HCT116 (cell line): ENCODE results near the gene MGRN1. TPM values are rescaled to one million over a fixed set of nuclear protein-coding genes. Genes with fewer than 3 reads are reported as not detected.

Experiments used
- ATAC-seq: fragments of 200-7000 bp; cut with Tn5 transposase; 2 replicates; pipeline ENCODE4 v1.9.1; 2020; ENCODE audit warnings: mild to moderate bottlenecking, moderate library complexity
- BruUV-seq: library from RNA; stranded (reverse); fragments of 400-500 nt; replicated peaks from 2 replicates; lab custom pipeline; 2021; lab: Mats Ljungman, UMichigan
- CTCF ChIA-PET: fragments of 300-600 bp; sonication (Branson Sonifier 250); formaldehyde crosslinking; loops from one replicate; lab custom pipeline; 2021; ENCODE audit warnings: antibody characterized with exemption; lab: Charles Lee
- POLR2A ChIA-PET: fragments of 300-600, 350-600 bp; sonication (Branson Sonifier 250); formaldehyde crosslinking; loops from one replicate; lab custom pipeline; 2021; ENCODE audit warnings: antibody characterized with exemption; lab: Charles Lee
- RAD21 ChIA-PET, 2 experiments: fragments of 300-600 bp; sonication (Branson Sonifier 250); formaldehyde crosslinking; loops; one replicate each; lab custom pipeline; 2023; ENCODE audit warnings: low total read pairs in 2 of 2; ENCODE audit not compliant: uncharacterized antibody in 2 of 2, unreplicated experiment in 2 of 2, low non-redundant PET in 1 of 2; lab: Charles Lee
- DNase-seq: peaks from one replicate; pipeline ENCODE4 v3.0.0-alpha.2; 2010; ENCODE audit warnings: low read depth, low spot score
- H2AFZ ChIP-seq: fragments of 200-600 bp; shearing (Covaris generic), sonication (generic); 2 replicates; pipeline ENCODE4 v1.6.1; 2017; ENCODE audit warnings: low read depth, mixed run types, mixed read lengths, antibody characterized with exemption, low read length; ENCODE audit not compliant: poor library complexity, severe bottlenecking
- H3K27ac ChIP-seq: 2 replicates; pipeline ENCODE4 v1.5.1; 2012; ENCODE audit warnings: low read depth, low read length
- H3K27me3 ChIP-seq: fragments of 200-600 bp; sonication (generic); 2 replicates; pipeline ENCODE4 v1.6.1; 2016; ENCODE audit warnings: mixed run types, low read length, mixed read lengths; ENCODE audit not compliant: insufficient read depth
- H3K36me3 ChIP-seq, 2 experiments: fragments of 200-500 bp in 1 of 2; fragments of 200-600 bp in 1 of 2; sonication (Bioruptor generic) in 1 of 2; sonication (generic) in 1 of 2; 2 replicates each; pipeline versions ENCODE4 v1.5.1 to v1.6.1; 2014 to 2016; ENCODE audit warnings: low read length in 2 of 2, inconsistent platforms in 1 of 2, mixed read lengths in 1 of 2, mixed run types in 1 of 2; ENCODE audit not compliant: insufficient read depth in 2 of 2, control insufficient read depth in 1 of 2
- H3K4me1 ChIP-seq, 2 experiments: fragments of 200-600 bp in 1 of 2; sonication (generic) in 1 of 2; 2 replicates each; pipeline versions ENCODE4 v1.5.1 to v1.6.1; 2012 to 2017; ENCODE audit warnings: low read length in 2 of 2, inconsistent platforms in 1 of 2, mild to moderate bottlenecking in 1 of 2, mixed read lengths in 1 of 2, mixed run types in 1 of 2, moderate library complexity in 1 of 2; ENCODE audit not compliant: insufficient read depth in 2 of 2, control insufficient read depth in 1 of 2
- H3K4me2 ChIP-seq: fragments of 200-600 bp; sonication (generic); 2 replicates; pipeline ENCODE4 v1.6.1; 2017; ENCODE audit warnings: mixed run types, low read length, mixed read lengths
- H3K4me3 ChIP-seq, 2 experiments: fragments of 200-600 bp in 1 of 2; sonication (generic) in 1 of 2; replicated peaks in 1 of 2; 2 replicates each; pipeline ENCODE4 v1.5.1; 2011 to 2016; ENCODE audit warnings: low read length in 2 of 2, control low read depth in 1 of 2, low read depth in 1 of 2, mild to moderate bottlenecking in 1 of 2, mixed read lengths in 1 of 2, mixed run types in 1 of 2
- H3K79me2 ChIP-seq: fragments of 200-600 bp; sonication (generic); 2 replicates; pipeline ENCODE4 v1.6.1; 2017; ENCODE audit warnings: mild to moderate bottlenecking, mixed run types, low read length, moderate library complexity, mixed read lengths; ENCODE audit not compliant: insufficient read depth
- H3K9ac ChIP-seq: fragments of 200-600 bp; sonication (generic); 2 replicates; pipeline ENCODE4 v1.6.1; 2016; ENCODE audit warnings: low read length, mixed read lengths
- H3K9me2 ChIP-seq: fragments of 200-600 bp; sonication (generic), shearing (Covaris generic); 2 replicates; pipeline ENCODE4 v1.6.1; 2017; ENCODE audit warnings: mixed run types, mild to moderate bottlenecking, moderate library complexity; ENCODE audit not compliant: insufficient read depth
- H3K9me3 ChIP-seq, 2 experiments: fragments of 200-500 bp in 1 of 2; fragments of 200-600 bp in 1 of 2; sonication (Bioruptor generic) in 1 of 2; sonication (generic) in 1 of 2; 2 replicates each; pipeline ENCODE4 v1.6.1; 2014 to 2017; ENCODE audit warnings: low read length in 2 of 2, mixed read lengths in 2 of 2, inconsistent platforms in 1 of 2, low read depth in 1 of 2, mild to moderate bottlenecking in 1 of 2, mixed run types in 1 of 2, moderate library complexity in 1 of 2; ENCODE audit not compliant: control insufficient read depth in 1 of 2, insufficient read depth in 1 of 2
- H4K20me1 ChIP-seq: fragments of 200-600 bp; sonication (generic), shearing (Covaris generic); 2 replicates; pipeline ENCODE4 v1.6.1; 2017; ENCODE audit warnings: mixed run types, mild to moderate bottlenecking, moderate library complexity; ENCODE audit not compliant: insufficient read depth
- CBX3 ChIP-seq: IDR thresholded peaks from 2 replicates; pipeline ENCODE4 v1.6.1; 2012; ENCODE audit warnings: low read depth
- CEBPB ChIP-seq: IDR thresholded peaks from 2 replicates; pipeline ENCODE4 v1.6.1; 2012; ENCODE audit warnings: low read depth
- EGR1 ChIP-seq: IDR thresholded peaks from 2 replicates; pipeline ENCODE4 v1.6.1; 2012; ENCODE audit warnings: low read depth
- ELF1 ChIP-seq: IDR thresholded peaks from 2 replicates; pipeline ENCODE4 v1.6.1; 2012; ENCODE audit warnings: low read depth, borderline replicate concordance
- EZH2 ChIP-seq: fragments of 200-600 bp; sonication (generic); IDR thresholded peaks from 2 replicates; pipeline ENCODE4 v1.6.1; 2017; ENCODE audit warnings: antibody characterized with exemption, mixed run types
- EZH2phosphoT487 ChIP-seq: fragments of 200-600 bp; IDR thresholded peaks from 2 replicates; pipeline ENCODE4 v1.6.1; 2018; ENCODE audit warnings: antibody characterized with exemption, borderline replicate concordance
- FOSL1 ChIP-seq: IDR thresholded peaks from 2 replicates; pipeline ENCODE4 v1.6.1; 2012; ENCODE audit warnings: low read depth
- JUND ChIP-seq: IDR thresholded peaks from 2 replicates; pipeline ENCODE4 v1.6.1; 2012
- POLR2A ChIP-seq: IDR thresholded peaks from 2 replicates; pipeline ENCODE4 v1.7.0; 2011; ENCODE audit warnings: borderline replicate concordance; ENCODE audit not compliant: insufficient read depth, insufficient read length; ENCODE audit errors: extremely low read depth
- RAD21 ChIP-seq: IDR thresholded peaks from 2 replicates; pipeline ENCODE4 v1.6.1; 2012; ENCODE audit warnings: low read depth, mild to moderate bottlenecking
- SIN3A ChIP-seq: IDR thresholded peaks from 2 replicates; pipeline ENCODE4 v1.6.1; 2012; ENCODE audit warnings: low read depth
- SRF ChIP-seq: IDR thresholded peaks from 2 replicates; pipeline ENCODE4 v1.6.1; 2012; ENCODE audit warnings: low read depth
- TCF7L2 ChIP-seq: IDR thresholded peaks from 2 replicates; pipeline ENCODE4 v1.7.0; 2011; ENCODE audit warnings: borderline replicate concordance, inconsistent platforms; ENCODE audit not compliant: insufficient read depth, insufficient read length; ENCODE audit errors: extremely low read depth
- ZNF274 ChIP-seq: fragments of 200-500 bp; sonication (Bioruptor generic); IDR thresholded peaks from 2 replicates; pipeline ENCODE4 v1.6.1; 2014; ENCODE audit warnings: mild to moderate bottlenecking, low read depth, low read length, inconsistent platforms
- intact Hi-C: fragments of 100-400 bp; cut with micrococcal nuclease; formaldehyde crosslinking; loops from 2 replicates; pipeline ENCODE4 v1.10.0; 2022
- total RNA-seq: library from RNA; stranded (reverse); gene quantifications from one replicate; pipeline ENCODE4 v1.2.1, GENCODE V29; 2021; ENCODE audit not compliant: unreplicated experiment
- TF ChIP-seq, protein P1 (sequence below): IDR thresholded peaks from 2 replicates; pipeline ENCODE4 v1.6.1; 2011; ENCODE audit warnings: mild to moderate bottlenecking, low read length, moderate library complexity; ENCODE audit not compliant: insufficient replicate concordance; ENCODE audit errors: extremely low read depth
- TF ChIP-seq, protein P2 (sequence below), 3 experiments: fragments of 200-600 bp in 1 of 3; sonication (generic) in 1 of 3; IDR thresholded peaks in 2 of 3; conservative IDR thresholded peaks in 1 of 3; 2 replicates each; pipeline ENCODE4 v1.5.1; 2012 to 2017; ENCODE audit warnings: low read depth in 2 of 3, low read length in 2 of 3, antibody characterized with exemption in 1 of 3, borderline replicate concordance in 1 of 3, control low read depth in 1 of 3, mild to moderate bottlenecking in 1 of 3, mixed read lengths in 1 of 3, mixed run types in 1 of 3, moderate library complexity in 1 of 3; ENCODE audit not compliant: insufficient read depth in 1 of 3
- TF ChIP-seq, protein P3 (sequence below): IDR thresholded peaks from 2 replicates; pipeline ENCODE4 v1.6.1; 2012
- TF ChIP-seq, protein P4 (sequence below): IDR thresholded peaks from 2 replicates; pipeline ENCODE4 v1.6.1; 2012

MGRN1 gene
- total RNA-seq, 1 experiment from 2014 or later = 50.6 TPM

DNA sequence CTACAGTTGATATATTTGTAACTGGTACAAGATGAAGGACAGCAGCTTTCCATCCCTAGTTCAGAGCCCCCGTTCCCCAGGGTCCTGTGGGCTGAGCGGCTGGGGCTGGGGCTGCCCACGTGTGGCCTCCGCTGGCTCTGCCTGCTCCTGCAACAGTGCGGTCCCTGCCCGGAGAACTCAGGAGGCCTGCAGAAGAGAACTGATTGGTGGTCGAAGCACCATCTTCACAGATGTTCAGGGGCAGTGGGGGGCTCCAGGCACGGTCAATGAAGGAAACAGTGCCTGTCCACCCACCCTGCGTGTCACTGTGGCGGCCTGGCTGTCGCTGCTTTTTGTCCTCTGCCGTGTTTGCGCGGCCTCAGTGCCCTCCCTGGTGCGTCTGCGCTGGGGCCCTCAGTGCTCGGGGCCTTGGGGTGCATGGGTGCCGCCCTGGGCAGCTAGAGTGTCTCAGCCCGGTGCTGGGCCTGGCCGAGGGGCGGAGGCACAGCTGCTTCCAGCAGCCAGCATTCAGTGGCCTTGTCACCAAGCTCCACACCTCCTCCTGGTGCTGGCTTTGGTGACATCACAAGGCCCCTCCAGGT is 64.6 kb downstream of the MGRN1 start:
- no peaks in the 10 kb centered on the region for H3K79me2 ChIP-seq
- H3K4me2 ChIP-seq = no peak overlapping the region
- no TSS peak for BruUV-seq
- RAD21 ChIA-PET = no interaction called here
- peaks cover 8 to 9% of the 10 kb centered on the region in 2 experiments; a peak in 2 of 4 replicates for H3K4me1 ChIP-seq
- H3K36me3 ChIP-seq = peaks cover 0 to 3% of the 10 kb centered on the region in 2 experiments; a peak in 1 of 4 replicates
- no peak overlapping the region for H3K27ac ChIP-seq
- DNase-seq (no peak), ATAC-seq (no peak)
- intact Hi-C loops = no loop called here
- no peak overlapping the region for H3K9ac ChIP-seq
- CTCF ChIA-PET = no interaction called here
- no peaks in the 10 kb centered on the region for H3K27me3 ChIP-seq
- POLR2A ChIA-PET = no interaction called here
- H3K9me3 ChIP-seq = no peaks in the 10 kb centered on the region
- TF ChIP-seq CBX3 (no peak), SIN3A (no peak), SRF (no peak), TCF7L2 (no peak), EZH2 (no peak), ZNF274 (no peak), EZH2phosphoT487 (no peak), CEBPB (no peak), RAD21 (no peak), FOSL1 (no peak), POLR2A (no peak), EGR1 (no peak), JUND (no peak), ELF1 (no peak)
- TF ChIP-seq, protein P1, sequence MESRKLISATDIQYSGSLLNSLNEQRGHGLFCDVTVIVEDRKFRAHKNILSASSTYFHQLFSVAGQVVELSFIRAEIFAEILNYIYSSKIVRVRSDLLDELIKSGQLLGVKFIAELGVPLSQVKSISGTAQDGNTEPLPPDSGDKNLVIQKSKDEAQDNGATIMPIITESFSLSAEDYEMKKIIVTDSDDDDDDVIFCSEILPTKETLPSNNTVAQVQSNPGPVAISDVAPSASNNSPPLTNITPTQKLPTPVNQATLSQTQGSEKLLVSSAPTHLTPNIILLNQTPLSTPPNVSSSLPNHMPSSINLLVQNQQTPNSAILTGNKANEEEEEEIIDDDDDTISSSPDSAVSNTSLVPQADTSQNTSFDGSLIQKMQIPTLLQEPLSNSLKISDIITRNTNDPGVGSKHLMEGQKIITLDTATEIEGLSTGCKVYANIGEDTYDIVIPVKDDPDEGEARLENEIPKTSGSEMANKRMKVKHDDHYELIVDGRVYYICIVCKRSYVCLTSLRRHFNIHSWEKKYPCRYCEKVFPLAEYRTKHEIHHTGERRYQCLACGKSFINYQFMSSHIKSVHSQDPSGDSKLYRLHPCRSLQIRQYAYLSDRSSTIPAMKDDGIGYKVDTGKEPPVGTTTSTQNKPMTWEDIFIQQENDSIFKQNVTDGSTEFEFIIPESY = no peak
- TF ChIP-seq, protein P2, sequence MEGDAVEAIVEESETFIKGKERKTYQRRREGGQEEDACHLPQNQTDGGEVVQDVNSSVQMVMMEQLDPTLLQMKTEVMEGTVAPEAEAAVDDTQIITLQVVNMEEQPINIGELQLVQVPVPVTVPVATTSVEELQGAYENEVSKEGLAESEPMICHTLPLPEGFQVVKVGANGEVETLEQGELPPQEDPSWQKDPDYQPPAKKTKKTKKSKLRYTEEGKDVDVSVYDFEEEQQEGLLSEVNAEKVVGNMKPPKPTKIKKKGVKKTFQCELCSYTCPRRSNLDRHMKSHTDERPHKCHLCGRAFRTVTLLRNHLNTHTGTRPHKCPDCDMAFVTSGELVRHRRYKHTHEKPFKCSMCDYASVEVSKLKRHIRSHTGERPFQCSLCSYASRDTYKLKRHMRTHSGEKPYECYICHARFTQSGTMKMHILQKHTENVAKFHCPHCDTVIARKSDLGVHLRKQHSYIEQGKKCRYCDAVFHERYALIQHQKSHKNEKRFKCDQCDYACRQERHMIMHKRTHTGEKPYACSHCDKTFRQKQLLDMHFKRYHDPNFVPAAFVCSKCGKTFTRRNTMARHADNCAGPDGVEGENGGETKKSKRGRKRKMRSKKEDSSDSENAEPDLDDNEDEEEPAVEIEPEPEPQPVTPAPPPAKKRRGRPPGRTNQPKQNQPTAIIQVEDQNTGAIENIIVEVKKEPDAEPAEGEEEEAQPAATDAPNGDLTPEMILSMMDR (IDR thresholded peaks at IDR 0.05 in 2 of 3, conservative IDR thresholded peaks at IDR 0.05 in 1 of 3; ENCODE audit: borderline replicate concordance in 1 of 3, insufficient read depth in 1 of 3, low read depth in 2 of 3, low read length in 2 of 3) = no peak
- TF ChIP-seq, protein P3, sequence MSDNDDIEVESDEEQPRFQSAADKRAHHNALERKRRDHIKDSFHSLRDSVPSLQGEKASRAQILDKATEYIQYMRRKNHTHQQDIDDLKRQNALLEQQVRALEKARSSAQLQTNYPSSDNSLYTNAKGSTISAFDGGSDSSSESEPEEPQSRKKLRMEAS = no peak
- TF ChIP-seq, protein P4, sequence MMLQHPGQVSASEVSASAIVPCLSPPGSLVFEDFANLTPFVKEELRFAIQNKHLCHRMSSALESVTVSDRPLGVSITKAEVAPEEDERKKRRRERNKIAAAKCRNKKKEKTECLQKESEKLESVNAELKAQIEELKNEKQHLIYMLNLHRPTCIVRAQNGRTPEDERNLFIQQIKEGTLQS = no peak
- H2AFZ ChIP-seq = no peak overlapping the region
- H4K20me1 ChIP-seq = no peaks in the 10 kb centered on the region
- H3K4me3 ChIP-seq = no peak overlapping the region
- no peaks in the 10 kb centered on the region for H3K9me2 ChIP-seq
